ENCODE results near the gene TTLL8.

TTLL8 gene

DNA sequence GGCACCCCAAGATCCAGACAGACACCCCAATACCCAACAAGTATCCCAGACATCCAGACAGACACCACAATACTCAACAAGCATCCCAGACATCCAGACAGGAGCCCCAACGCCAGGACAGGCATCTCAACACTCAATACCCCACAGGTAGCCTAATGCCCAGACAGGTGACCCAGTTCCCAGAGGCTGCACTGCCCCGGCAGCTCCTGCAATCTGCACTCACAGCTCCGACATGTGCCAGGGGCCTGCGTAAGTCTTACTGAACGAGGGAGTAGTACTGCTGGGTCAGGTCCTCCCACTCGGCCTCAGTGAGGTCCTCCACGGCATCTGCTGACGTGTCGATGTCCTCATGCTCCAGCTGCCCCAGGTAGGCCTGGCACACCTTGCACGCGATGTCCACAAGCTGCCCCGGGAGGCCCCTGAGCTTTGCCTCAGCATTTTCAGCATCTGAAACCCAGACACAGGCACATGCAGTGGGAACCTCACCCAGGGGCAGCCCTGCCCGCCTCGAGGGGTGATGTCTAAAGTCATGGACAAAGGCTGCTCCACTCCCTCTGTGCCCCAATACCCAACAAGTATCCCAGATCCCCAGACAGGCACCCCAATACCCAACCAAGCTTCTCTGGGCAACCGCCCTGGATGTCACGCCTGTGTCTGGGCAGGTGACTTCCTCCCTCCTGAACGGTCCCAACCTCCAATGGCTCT, 16.6 kb downstream of the TTLL8 start:
- TF ChIP-seq, protein P1, sequence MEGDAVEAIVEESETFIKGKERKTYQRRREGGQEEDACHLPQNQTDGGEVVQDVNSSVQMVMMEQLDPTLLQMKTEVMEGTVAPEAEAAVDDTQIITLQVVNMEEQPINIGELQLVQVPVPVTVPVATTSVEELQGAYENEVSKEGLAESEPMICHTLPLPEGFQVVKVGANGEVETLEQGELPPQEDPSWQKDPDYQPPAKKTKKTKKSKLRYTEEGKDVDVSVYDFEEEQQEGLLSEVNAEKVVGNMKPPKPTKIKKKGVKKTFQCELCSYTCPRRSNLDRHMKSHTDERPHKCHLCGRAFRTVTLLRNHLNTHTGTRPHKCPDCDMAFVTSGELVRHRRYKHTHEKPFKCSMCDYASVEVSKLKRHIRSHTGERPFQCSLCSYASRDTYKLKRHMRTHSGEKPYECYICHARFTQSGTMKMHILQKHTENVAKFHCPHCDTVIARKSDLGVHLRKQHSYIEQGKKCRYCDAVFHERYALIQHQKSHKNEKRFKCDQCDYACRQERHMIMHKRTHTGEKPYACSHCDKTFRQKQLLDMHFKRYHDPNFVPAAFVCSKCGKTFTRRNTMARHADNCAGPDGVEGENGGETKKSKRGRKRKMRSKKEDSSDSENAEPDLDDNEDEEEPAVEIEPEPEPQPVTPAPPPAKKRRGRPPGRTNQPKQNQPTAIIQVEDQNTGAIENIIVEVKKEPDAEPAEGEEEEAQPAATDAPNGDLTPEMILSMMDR (IDR thresholded peaks at IDR 0.05; ENCODE audit: insufficient read depth, low read depth, low read length, missing control alignments): no peak
- no peak overlapping the region for H3K4me3 ChIP-seq (ENCODE audit: low read length)
- DNase-seq (ENCODE audit: low read depth): no peak

DNA sequence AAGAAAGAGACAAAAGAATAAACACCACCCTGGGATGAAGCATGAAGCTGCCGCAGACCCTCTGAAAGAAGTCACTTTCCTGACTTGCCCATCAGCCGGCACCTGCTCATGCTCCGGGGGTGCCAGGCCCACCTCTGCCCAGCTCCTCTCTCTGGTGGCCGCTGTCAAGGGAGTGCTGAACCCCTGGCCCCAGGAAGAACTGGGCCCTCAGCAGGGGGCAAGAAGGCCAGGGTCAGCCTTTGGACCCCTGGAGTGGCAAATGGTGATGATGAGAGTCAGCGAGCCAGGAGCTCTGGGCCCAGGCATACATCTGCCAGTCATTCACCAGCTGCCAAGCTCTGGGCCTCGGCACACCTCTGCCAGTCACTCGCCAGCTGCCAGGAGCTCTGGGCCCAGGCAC, 17.4 kb downstream of the TTLL8 start:
- no peak overlapping the region for H3K4me3 ChIP-seq (ENCODE audit: low read length)
- TF ChIP-seq, protein P1 (IDR thresholded peaks at IDR 0.05; ENCODE audit: insufficient read depth, low read depth, low read length, missing control alignments): no peak
- DNase-seq (ENCODE audit: low read depth): no peak

DNA sequence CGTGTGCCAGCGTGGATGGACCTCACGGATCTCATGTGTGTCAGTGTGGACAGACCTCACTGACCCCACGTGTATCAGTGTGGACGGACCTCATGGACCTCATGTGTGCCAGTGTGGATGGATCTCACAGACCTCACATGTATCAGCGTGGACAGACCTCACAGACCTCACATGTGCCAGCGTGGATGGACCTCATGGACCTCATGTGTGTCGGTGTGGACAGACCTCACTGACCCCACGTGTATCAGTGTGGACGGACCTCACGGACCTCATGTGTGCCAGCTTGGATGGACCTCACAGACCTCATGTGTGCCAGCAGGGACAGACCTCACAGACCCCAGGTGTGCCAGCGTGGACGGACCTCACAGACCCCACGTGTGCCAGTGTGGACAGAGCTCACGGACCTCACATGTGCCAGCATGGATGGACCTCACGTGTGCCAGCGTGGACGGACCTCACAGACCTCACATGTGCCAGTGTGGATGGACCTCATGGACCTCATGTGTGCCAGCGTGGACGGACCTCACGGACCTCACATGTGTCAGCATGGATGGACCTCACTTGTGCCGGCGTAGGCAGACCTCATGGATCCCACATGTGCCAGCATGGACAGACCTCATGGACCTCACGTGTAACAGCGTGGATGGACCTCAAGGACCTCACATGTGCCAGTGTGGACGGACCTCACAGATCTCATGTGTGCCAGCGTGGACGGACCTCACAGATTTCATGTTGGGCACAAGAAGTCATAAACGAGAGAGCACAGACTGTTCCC, 18.2 kb downstream of the TTLL8 start:
- no peak overlapping the region for H3K4me3 ChIP-seq (ENCODE audit: low read length)
- TF ChIP-seq, protein P1 (IDR thresholded peaks at IDR 0.05; ENCODE audit: insufficient read depth, low read depth, low read length, missing control alignments): no peak
- no peak for DNase-seq (ENCODE audit: low read depth)

DNA sequence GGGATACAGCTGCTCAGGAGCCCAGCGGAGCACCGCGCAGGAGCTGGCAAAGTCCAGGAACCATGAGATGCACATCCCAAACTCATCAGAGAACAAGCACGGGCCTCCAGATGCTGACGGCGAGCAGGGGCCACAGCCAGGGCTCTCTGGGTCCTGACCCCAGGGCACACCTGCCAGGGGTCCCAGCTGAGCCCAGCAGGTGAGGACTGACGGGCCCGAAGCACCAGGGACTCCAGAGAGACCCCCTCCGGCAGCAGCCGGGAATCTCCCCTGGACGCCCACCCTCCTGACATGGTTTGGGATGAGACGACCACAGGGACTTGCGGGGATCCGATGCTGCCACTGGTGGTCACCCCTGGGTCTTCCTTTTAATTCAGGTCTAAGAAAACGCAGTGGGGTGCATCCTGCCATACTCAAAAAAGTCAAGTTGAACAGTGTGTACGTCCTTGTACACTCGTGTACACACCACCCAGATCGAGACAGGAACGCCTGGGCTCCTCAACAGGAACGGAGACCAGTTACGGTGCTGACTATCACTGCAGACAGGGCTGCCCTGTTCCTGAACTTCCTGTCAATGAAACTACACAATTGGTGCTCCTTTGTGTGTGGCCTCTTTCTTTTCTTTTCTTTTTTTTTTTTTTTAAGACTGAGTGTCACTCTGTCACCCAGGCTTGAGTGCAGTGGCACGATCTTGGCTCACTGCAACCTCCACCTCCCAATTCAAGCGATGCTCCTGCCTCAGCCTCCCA, 21.9 kb downstream of the TTLL8 start:
- no peak overlapping the region for H3K4me3 ChIP-seq (ENCODE audit: low read length)
- TF ChIP-seq, protein P1 (IDR thresholded peaks at IDR 0.05; ENCODE audit: insufficient read depth, low read depth, low read length, missing control alignments): no peak

DNA sequence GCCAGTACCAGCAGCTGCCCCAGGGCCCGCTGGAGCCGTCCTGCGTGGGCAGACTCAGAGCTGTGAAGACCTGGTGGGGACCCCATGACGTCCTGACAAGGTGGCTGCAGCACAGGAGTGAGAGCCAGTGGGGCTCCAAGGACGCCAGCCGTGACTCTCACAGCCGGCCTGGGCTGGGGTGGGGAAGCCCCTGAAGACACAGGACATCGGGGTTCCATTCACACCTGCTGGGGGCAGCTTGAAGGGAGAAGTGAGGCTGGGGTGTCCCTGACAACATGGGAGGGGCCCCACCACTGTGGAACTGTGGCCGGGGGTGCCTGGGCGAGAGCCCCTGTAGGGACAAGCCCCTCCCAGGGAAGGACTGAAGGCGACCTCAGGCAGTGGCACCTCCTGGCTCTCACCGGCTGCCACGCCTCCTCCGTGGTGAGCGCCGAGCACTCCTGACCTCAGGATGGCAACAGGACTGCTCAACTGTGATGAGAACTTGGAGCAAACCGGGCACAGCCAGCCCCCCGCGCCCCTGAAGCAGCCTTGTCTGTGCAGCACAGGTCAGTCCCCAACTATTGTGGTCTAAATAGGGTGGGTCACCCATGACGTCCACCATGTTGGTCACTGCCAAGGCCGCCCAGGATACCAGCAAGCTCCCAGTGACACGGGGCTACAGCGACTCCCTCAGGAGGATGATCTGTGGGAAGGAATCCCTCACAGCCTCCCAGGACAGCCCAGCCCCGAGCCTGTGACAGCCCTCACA, 22.8 kb downstream of the TTLL8 start:
- H3K4me3 ChIP-seq (ENCODE audit: low read length): no peak overlapping the region
- no peak for DNase-seq (ENCODE audit: low read depth)
- TF ChIP-seq, protein P1 (IDR thresholded peaks at IDR 0.05; ENCODE audit: insufficient read depth, low read depth, low read length, missing control alignments): no peak

More for the DNA sequence above, 21.9 kb downstream of the TTLL8 start:
- no peak for DNase-seq (ENCODE audit: low read depth)

Measured in epithelial cell of esophagus (primary cell).